GM12878 (cell line): ENCODE data around the gene RERE. TPM values are rescaled to one million over a fixed set of nuclear protein-coding genes. Genes with fewer than 3 reads are reported as not detected.

ENCODE experiments used
- ATAC-seq: fragments of 200-7000 bp; cut with Tn5 transposase; 3 replicates; pipeline ENCODE4 v1.9.1; 2020; ENCODE audit warnings: mild to moderate bottlenecking, moderate library complexity
- BruUV-seq: library from RNA; stranded (reverse); fragments of 400-500 nt; replicated peaks from 2 replicates; lab custom pipeline; 2021; lab: Mats Ljungman, UMichigan
- CTCF ChIA-PET: fragments of 300-600 bp; sonication (Branson Sonifier 250); formaldehyde crosslinking; extraction: SDS; loops from one replicate; lab custom pipeline; 2021; ENCODE audit warnings: inconsistent platforms; lab: Yijun Ruan, JAX
- POLR2A ChIA-PET: fragments of 350-600 bp; formaldehyde crosslinking; extraction: SDS; loops from one replicate; lab custom pipeline; 2021; ENCODE audit warnings: inconsistent platforms; lab: Charles Lee
- RAD21 ChIA-PET: fragments of 300-600 bp; sonication (Branson Sonifier 250); formaldehyde crosslinking; loops from one replicate; lab custom pipeline; 2023; ENCODE audit warnings: antibody characterized with exemption; ENCODE audit not compliant: unreplicated experiment; lab: Charles Lee
- SMC1A ChIA-PET: fragments of 300-600 bp; sonication (Branson Sonifier 250); formaldehyde crosslinking; loops from one replicate; lab custom pipeline; 2023; ENCODE audit not compliant: unreplicated experiment, uncharacterized antibody; lab: Charles Lee
- DNase-seq: peaks from one replicate; pipeline ENCODE4 v3.0.0-alpha.2; 2011; ENCODE audit warnings: low read depth, low spot score
- FAIRE-seq: peaks from 3 replicates; lab custom pipeline; 2011; peaks lifted over from hg19 to GRCh38; lab: Jason Lieb, UNC
- H2AFZ ChIP-seq: 2 replicates; pipeline ENCODE4 v1.6.0; 2011; ENCODE audit warnings: low read depth, low read length, control low read depth; ENCODE audit not compliant: control insufficient read depth
- H3K27ac ChIP-seq: 2 replicates; pipeline ENCODE4 v1.5.1; 2011; ENCODE audit warnings: control low read depth; ENCODE audit not compliant: control insufficient read depth, insufficient read depth
- H3K27me3 ChIP-seq, 2 experiments: replicated peaks in 1 of 2; 2 replicates each; pipeline versions ENCODE4 v1.6.0 to v1.6.1; 2011; ENCODE audit warnings: low read length in 1 of 2; ENCODE audit not compliant: control insufficient read depth in 2 of 2, insufficient read depth in 2 of 2
- H3K36me3 ChIP-seq, 2 experiments: 2 replicates each; pipeline ENCODE4 v1.5.1; 2011; ENCODE audit warnings: low read length in 1 of 2; ENCODE audit not compliant: control insufficient read depth in 2 of 2, insufficient read depth in 2 of 2
- H3K4me1 ChIP-seq: 2 replicates; pipeline ENCODE4 v1.6.1; 2011; ENCODE audit warnings: mild to moderate bottlenecking, low read length, moderate library complexity, mixed read lengths; ENCODE audit not compliant: control insufficient read depth, insufficient read depth
- H3K4me2 ChIP-seq: 2 replicates; pipeline ENCODE4 v1.6.0; 2011; ENCODE audit warnings: control low read depth; ENCODE audit not compliant: control insufficient read depth, insufficient read depth
- H3K4me3 ChIP-seq: fragments of 200-600 bp; sonication (generic); 2 replicates; pipeline ENCODE4 v1.5.1; 2016
- H3K79me2 ChIP-seq: 2 replicates; pipeline ENCODE4 v1.6.0; 2011; ENCODE audit warnings: low read length; ENCODE audit not compliant: control insufficient read depth, insufficient read depth
- H3K9ac ChIP-seq: 2 replicates; pipeline ENCODE4 v1.8.0; 2011; ENCODE audit warnings: low read length, control low read depth, mixed read lengths; ENCODE audit not compliant: control insufficient read depth, insufficient read depth
- H3K9me3 ChIP-seq: replicated peaks from 3 replicates; pipeline ENCODE4 v1.5.1; 2011; ENCODE audit warnings: mild to moderate bottlenecking, low read length; ENCODE audit not compliant: control insufficient read depth, insufficient read depth
- H4K20me1 ChIP-seq: 2 replicates; pipeline ENCODE4 v1.6.0; 2011; ENCODE audit not compliant: control insufficient read depth, insufficient read depth
- ATF7 ChIP-seq: fragments of 450-650 bp; IDR thresholded peaks from 2 replicates; pipeline ENCODE4 v1.6.1; 2016; ENCODE audit warnings: low read depth, mild to moderate bottlenecking
- EZH2 ChIP-seq: IDR thresholded peaks from 2 replicates; pipeline ENCODE4 v1.6.1; 2012; ENCODE audit warnings: low read depth, mild to moderate bottlenecking, control low read depth, inconsistent platforms, low read length, borderline replicate concordance; ENCODE audit not compliant: control insufficient read depth
- FOXM1 ChIP-seq: IDR thresholded peaks from 2 replicates; pipeline ENCODE4 v1.6.1; 2012; ENCODE audit warnings: low read depth, mild to moderate bottlenecking, inconsistent platforms, low read length, moderate library complexity
- GABPA ChIP-seq: IDR thresholded peaks from 2 replicates; pipeline ENCODE4 v1.6.1; 2014; ENCODE audit warnings: antibody characterized with exemption, low read depth, mild to moderate bottlenecking, inconsistent platforms
- HDAC2 ChIP-seq: fragments of 200-600 bp; sonication (generic); IDR thresholded peaks from 2 replicates; pipeline ENCODE4 v1.6.1; 2017
- IKZF2 ChIP-seq, 2 experiments: fragments of 450-650 bp; IDR thresholded peaks; 2 replicates each; pipeline ENCODE4 v1.6.1; 2017; ENCODE audit warnings: mild to moderate bottlenecking in 2 of 2, moderate library complexity in 2 of 2
- JUNB ChIP-seq: IDR thresholded peaks from 2 replicates; pipeline ENCODE4 v1.6.1; 2016; ENCODE audit warnings: antibody characterized with exemption, mild to moderate bottlenecking
- KDM1A ChIP-seq: fragments of 200-600 bp; sonication (generic); IDR thresholded peaks from 2 replicates; pipeline ENCODE4 v1.6.1; 2016; ENCODE audit warnings: borderline replicate concordance
- POLR2A ChIP-seq: IDR thresholded peaks from 2 replicates; pipeline ENCODE4 v1.6.1; 2011; ENCODE audit warnings: low read depth, mild to moderate bottlenecking, low read length
- RAD21 ChIP-seq: IDR thresholded peaks from 2 replicates; pipeline ENCODE4 v1.6.1; 2011; ENCODE audit warnings: mild to moderate bottlenecking, low read depth, low read length, moderate library complexity; ENCODE audit not compliant: insufficient read depth
- RAD51 ChIP-seq: fragments of 450-650 bp; IDR thresholded peaks from 2 replicates; pipeline ENCODE4 v1.6.1; 2016; ENCODE audit warnings: moderate library complexity, mild to moderate bottlenecking, inconsistent platforms
- SIN3A ChIP-seq: IDR thresholded peaks from 2 replicates; pipeline ENCODE4 v1.6.1; 2012; ENCODE audit warnings: low read depth, low read length, improper control_type of control experiment
- TAF1 ChIP-seq: IDR thresholded peaks from 2 replicates; pipeline ENCODE4 v1.6.1; 2011; ENCODE audit warnings: mild to moderate bottlenecking, low read depth, low read length, borderline replicate concordance
- TARDBP ChIP-seq: IDR thresholded peaks from 2 replicates; pipeline ENCODE4 v1.6.1; 2016; ENCODE audit warnings: borderline replicate concordance
- ZNF24 ChIP-seq: fragments of 450-650 bp; IDR thresholded peaks from 2 replicates; pipeline ENCODE4 v1.6.1; 2017; ENCODE audit warnings: antibody characterized with exemption, mild to moderate bottlenecking
- WGBS: methylation state at CpG from one replicate; pipeline ENCODE4 v1.1.6; 2016; ENCODE audit warnings: low lambda C conversion rate; ENCODE audit not compliant: insufficient replicate concordance, insufficient coverage; ENCODE audit errors: missing lambda C conversion rate; 5-methylcytosine and 5-hydroxymethylcytosine counted together
- in situ Hi-C: fragments of 300-500 bp; cut with MboI; formaldehyde crosslinking; loops from 9 replicates; pipeline ENCODE4 v1.14.3; 2018; ENCODE audit warnings: mixed read lengths
- intact Hi-C: fragments of 100-400 bp; cut with micrococcal nuclease; formaldehyde crosslinking; loops from one replicate; pipeline ENCODE4 v1.14.2; 2022; ENCODE audit not compliant: unreplicated experiment
- polyA plus RNA-seq, 11 experiments: library from polyadenylated mRNA; depleted of rRNA in 4 of 11; unstranded in 6 of 11; stranded (reverse) in 5 of 11; fragments of >200 nt; fragmentation: Nextera tagmentation in 4 of 11; fragmentation: Illumina TruSeq in 1 of 11; extraction: Ambion mirVana in 4 of 11; extraction: Trizol in 1 of 11; gene quantifications; 1 replicate in 1 of 11; 2 replicates in 10 of 11; pipeline versions ENCODE4 v1.2.1 to v1.2.3, GENCODE V29; 2011 to 2016; ENCODE audit warnings: inconsistent platforms in 2 of 11, missing spikeins in 2 of 11, low read depth in 1 of 11
- total RNA-seq, 4 experiments: library from RNA; depleted of rRNA in 3 of 4; stranded (reverse); fragments of >200 nt in 3 of 4; fragmentation: Illumina TruSeq in 1 of 4; extraction: Trizol in 1 of 4; gene quantifications; 2 replicates each; pipeline versions ENCODE4 v1.2.1 to v1.2.3, GENCODE V29; 2013 to 2021
- TF ChIP-seq, protein P1 (sequence below): fragments of 450-650 bp; IDR thresholded peaks from 2 replicates; pipeline ENCODE4 v1.6.1; 2017; ENCODE audit warnings: mild to moderate bottlenecking, moderate library complexity
- TF ChIP-seq, protein P2 (sequence below): IDR thresholded peaks from 2 replicates; pipeline ENCODE4 v1.6.1; 2012; ENCODE audit warnings: low read depth, low read length, improper control_type of control experiment

The RERE gene
- total and polyA plus RNA-seq, 10 of the 15 experiments (the other 5 are each of a cell fraction or from before 2014, with no cell fraction given), result 5.2 to 60.5 (median 20.2) TPM

DNA sequence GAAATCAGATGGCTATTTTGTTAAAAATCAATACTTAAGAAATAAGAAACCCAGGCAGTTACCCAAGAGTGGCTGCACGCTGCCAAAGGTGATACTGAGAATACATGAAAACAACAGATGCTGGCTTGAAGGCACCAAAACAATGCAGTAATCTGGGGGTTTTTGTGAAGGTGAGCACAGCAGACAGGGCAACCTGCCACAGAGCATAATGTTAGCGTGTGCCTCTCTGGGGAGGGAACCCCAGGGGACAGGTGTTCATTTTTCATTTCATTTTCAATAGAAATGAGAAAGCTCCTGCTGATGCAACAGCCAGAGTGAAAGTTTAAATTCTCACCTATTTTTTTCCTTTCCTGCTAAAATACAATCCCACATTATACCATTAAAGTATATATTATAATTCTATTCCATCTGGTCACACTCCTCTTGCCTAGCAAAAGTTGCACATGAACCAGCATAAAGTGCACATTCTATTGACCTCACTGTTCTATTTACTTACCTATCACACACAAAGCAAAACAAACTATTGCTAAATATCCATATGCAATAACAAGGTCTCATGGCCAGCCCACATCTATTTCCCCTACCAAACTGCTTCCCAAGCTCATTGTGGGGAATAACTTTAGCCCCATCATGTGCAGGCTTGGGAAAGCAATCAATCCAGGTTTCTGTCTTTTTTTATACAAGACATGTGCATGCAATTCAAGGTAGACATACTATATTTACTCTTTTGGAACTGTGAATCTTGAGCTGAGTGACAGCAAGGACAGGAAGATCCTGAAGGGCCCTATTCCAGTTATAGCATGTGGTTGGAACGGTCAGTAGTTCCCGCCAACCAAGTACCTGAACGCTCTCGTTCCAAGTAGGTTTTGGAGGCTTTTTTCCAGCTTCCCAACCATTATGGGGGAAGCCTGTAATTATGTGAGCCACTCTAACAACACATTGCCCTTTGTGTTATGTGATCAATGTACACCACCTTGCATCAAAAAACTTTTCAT lies 173.6 kb downstream of the RERE start:
- FAIRE-seq (peak; percentile 54), DNase-seq (peak; percentile 94), ATAC-seq (peak; percentile 95)
- H4K20me1 ChIP-seq, result no peaks in the 10 kb centered on the region
- POLR2A ChIA-PET, result interaction anchor here (0.6 to 4.5 kb wide), 13 partner anchors 10 to 85 kb away, joined by 3 to 31 read pairs (median 4); no protein-coding TSS in a partner anchor
- H3K4me3 ChIP-seq, result no peak overlapping the region
- H3K9me3 ChIP-seq, result no peaks in the 10 kb centered on the region
- H3K27me3 ChIP-seq, result no peaks in the 10 kb centered on the region
- RAD21 ChIA-PET, result interaction anchor here (0.7 to 19.1 kb wide), 16 partner anchors 8 to 176 kb away, joined by 3 to 384 read pairs (median 4); no protein-coding TSS in a partner anchor
- H3K79me2 ChIP-seq, result peaks cover 41% of the 10 kb centered on the region
- no TSS peak for BruUV-seq
- 54% methylated on average over 6 of the region's 6 CpGs for WGBS
- no peak overlapping the region for H2AFZ ChIP-seq
- SMC1A ChIA-PET, result interaction anchor here (0.7 to 19.5 kb wide), 20 partner anchors 10 to 221 kb away, joined by 3 to 587 read pairs (median 5); no protein-coding TSS in a partner anchor
- in situ Hi-C loops (no loop called here), intact Hi-C loops (loop anchor here (5.0 kb wide), 2 partner anchors 42 to 58 kb away; no protein-coding TSS in a partner anchor)
- peaks cover 43% of the 10 kb centered on the region for H3K4me1 ChIP-seq
- H3K4me2 ChIP-seq, result peak overlapping the region; percentile 66
- H3K9ac ChIP-seq, result peak overlapping the region; percentile 9; the same call in 1 of the 2 replicates
- peak overlapping the region; percentile 75 for H3K27ac ChIP-seq
- CTCF ChIA-PET, result interaction anchor here (0.7 to 4.6 kb wide), 13 partner anchors 9 to 346 kb away, joined by 3 to 20 read pairs (median 7); no protein-coding TSS in a partner anchor
- 0 out of 4 replicates have a peak, but pooled peaks cover 0 to 2% of the 10 kb centered on the region in 2 experiments for H3K36me3 ChIP-seq
- TF ChIP-seq, protein P1, sequence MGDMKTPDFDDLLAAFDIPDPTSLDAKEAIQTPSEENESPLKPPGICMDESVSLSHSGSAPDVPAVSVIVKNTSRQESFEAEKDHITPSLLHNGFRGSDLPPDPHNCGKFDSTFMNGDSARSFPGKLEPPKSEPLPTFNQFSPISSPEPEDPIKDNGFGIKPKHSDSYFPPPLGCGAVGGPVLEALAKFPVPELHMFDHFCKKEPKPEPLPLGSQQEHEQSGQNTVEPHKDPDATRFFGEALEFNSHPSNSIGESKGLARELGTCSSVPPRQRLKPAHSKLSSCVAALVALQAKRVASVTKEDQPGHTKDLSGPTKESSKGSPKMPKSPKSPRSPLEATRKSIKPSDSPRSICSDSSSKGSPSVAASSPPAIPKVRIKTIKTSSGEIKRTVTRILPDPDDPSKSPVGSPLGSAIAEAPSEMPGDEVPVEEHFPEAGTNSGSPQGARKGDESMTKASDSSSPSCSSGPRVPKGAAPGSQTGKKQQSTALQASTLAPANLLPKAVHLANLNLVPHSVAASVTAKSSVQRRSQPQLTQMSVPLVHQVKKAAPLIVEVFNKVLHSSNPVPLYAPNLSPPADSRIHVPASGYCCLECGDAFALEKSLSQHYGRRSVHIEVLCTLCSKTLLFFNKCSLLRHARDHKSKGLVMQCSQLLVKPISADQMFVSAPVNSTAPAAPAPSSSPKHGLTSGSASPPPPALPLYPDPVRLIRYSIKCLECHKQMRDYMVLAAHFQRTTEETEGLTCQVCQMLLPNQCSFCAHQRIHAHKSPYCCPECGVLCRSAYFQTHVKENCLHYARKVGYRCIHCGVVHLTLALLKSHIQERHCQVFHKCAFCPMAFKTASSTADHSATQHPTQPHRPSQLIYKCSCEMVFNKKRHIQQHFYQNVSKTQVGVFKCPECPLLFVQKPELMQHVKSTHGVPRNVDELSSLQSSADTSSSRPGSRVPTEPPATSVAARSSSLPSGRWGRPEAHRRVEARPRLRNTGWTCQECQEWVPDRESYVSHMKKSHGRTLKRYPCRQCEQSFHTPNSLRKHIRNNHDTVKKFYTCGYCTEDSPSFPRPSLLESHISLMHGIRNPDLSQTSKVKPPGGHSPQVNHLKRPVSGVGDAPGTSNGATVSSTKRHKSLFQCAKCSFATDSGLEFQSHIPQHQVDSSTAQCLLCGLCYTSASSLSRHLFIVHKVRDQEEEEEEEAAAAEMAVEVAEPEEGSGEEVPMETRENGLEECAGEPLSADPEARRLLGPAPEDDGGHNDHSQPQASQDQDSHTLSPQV, result peak; percentile 43; the same call in 1 of the 2 replicates
- TF ChIP-seq RAD51, result 0 out of 2 replicates have a peak, but pooled peaks have one; percentile 29
- no peak for TF ChIP-seq KDM1A
- 0 out of 2 replicates have a peak, but pooled peaks have one; percentile 27 for TF ChIP-seq ZNF24
- TF ChIP-seq, protein P2, sequence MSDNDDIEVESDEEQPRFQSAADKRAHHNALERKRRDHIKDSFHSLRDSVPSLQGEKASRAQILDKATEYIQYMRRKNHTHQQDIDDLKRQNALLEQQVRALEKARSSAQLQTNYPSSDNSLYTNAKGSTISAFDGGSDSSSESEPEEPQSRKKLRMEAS, result no peak
- TF ChIP-seq POLR2A, result no peak
- TF ChIP-seq SIN3A, result no peak
- TF ChIP-seq IKZF2 (IDR thresholded peaks at IDR 0.05), result peak; percentile 54 to 67
- no peak for TF ChIP-seq EZH2
- peak; percentile 91 for TF ChIP-seq ATF7
- 0 out of 2 replicates have a peak, but pooled peaks have one; percentile 20 for TF ChIP-seq GABPA
- no peak for TF ChIP-seq TAF1
- TF ChIP-seq JUNB, result peak; percentile 36
- no peak for TF ChIP-seq HDAC2
- no peak for TF ChIP-seq FOXM1
- TF ChIP-seq RAD21, result 0 out of 2 replicates have a peak, but pooled peaks have one; percentile 27
- TF ChIP-seq TARDBP, result no peak
